AG09309 (cell line): ENCODE data around the gene E2F2.

Experiments used
- DNase-seq: peaks from one replicate; pipeline ENCODE4 v3.0.0-alpha.2; 2010; ENCODE audit warnings: low read depth
- H3K4me3 ChIP-seq: 2 replicates; pipeline ENCODE4 v1.5.1; 2011; ENCODE audit warnings: mild to moderate bottlenecking, low read depth, low read length, moderate library complexity; ENCODE audit not compliant: control insufficient read depth
- CTCF ChIP-seq: IDR thresholded peaks from 2 replicates; pipeline ENCODE4 v1.5.1; 2011; ENCODE audit warnings: mild to moderate bottlenecking, low read depth, low read length, inconsistent platforms; ENCODE audit not compliant: insufficient read depth, control insufficient read depth; ENCODE audit errors: missing control alignments

Gene E2F2

GRCh38 chr1:23492132-23492720, 38.8 kb downstream of the E2F2 start:
- no peak for DNase-seq
- no peak overlapping the region for H3K4me3 ChIP-seq
- TF ChIP-seq CTCF = no peak

- no peak for TF ChIP-seq CTCF
- H3K4me3 ChIP-seq = no peak overlapping the region
- DNase-seq = no peak
Measured at GRCh38 chr1:23489842-23490241, 41.2 kb downstream of the E2F2 start.

GRCh38 chr1:23485002-23485332, 46.1 kb downstream of the E2F2 start:
- DNase-seq = no peak
- H3K4me3 ChIP-seq = peak overlapping the region; percentile 91; the same call in 1 of the 2 replicates
- no peak for TF ChIP-seq CTCF

GRCh38 chr1:23484253-23485001, 46.6 kb downstream of the E2F2 start:
- peak; percentile 64 for DNase-seq
- peak overlapping the region; percentile 91 for H3K4me3 ChIP-seq
- no peak for TF ChIP-seq CTCF

- peak; percentile 14 for TF ChIP-seq CTCF
- no peak for DNase-seq
- peak within 1 kb of the TSS; percentile 91 for H3K4me3 ChIP-seq
Measured at GRCh38 chr1:23483321-23484252, 47.4 kb downstream of the E2F2 start, which contains the start of gene ASAP3. Gene ASAP3 (minus strand): TSS chr1:23484179. CDS start chr1:23484133, 46 bp downstream.

- TF ChIP-seq CTCF = no peak
- DNase-seq = no peak
- H3K4me3 ChIP-seq = no peak overlapping the region
Measured at GRCh38 chr1:23481904-23482303, 49.1 kb downstream of the E2F2 start.
